GM18951 (cell line): ENCODE results near the gene PDE4D.

ENCODE experiments used
- POLR2A ChIP-seq: IDR thresholded peaks from 4 replicates; pipeline ENCODE4 v1.6.1; 2011; ENCODE audit warnings: mild to moderate bottlenecking; ENCODE audit not compliant: insufficient read length, insufficient read depth; ENCODE audit errors: extremely low read depth
- in situ Hi-C: fragments of 300-500 bp; cut with MboI; formaldehyde crosslinking; loops from one replicate; pipeline ENCODE4 v1.12.0; 2022; ENCODE audit warnings: low sequenced_read_pairs, mixed read lengths, inconsistent platforms; ENCODE audit not compliant: unreplicated experiment

The PDE4D gene

DNA sequence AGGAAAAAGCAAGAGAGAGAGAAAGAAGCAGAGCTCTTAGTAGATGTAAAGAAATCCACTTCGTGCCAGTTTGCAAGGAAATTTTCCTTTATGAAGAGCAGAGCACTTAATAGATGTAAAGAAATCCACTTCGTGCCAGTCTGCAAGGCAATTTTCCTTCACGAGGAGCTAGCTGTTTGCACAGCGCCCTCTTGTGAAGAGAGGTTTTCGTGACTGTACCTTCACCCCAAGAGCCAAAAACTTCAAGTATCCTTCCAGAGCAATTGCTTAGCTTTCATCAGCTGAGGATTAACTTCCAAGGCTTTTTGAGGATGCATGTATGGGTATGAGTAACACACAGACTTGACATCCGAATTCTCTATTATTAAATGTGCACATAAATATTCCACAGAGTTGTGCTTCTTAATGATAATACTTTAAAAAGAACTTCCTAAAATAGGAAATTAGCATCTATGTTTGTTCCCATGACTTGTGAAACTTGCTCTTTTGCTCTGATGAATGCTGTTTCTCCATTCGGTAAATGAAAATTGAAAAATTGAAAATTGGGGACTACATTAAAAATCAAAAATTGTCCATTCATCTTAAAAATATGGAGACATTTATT, 525.6 kb downstream of the PDE4D start:
- in situ Hi-C loops, result no loop called here
- no peak for TF ChIP-seq POLR2A

DNA sequence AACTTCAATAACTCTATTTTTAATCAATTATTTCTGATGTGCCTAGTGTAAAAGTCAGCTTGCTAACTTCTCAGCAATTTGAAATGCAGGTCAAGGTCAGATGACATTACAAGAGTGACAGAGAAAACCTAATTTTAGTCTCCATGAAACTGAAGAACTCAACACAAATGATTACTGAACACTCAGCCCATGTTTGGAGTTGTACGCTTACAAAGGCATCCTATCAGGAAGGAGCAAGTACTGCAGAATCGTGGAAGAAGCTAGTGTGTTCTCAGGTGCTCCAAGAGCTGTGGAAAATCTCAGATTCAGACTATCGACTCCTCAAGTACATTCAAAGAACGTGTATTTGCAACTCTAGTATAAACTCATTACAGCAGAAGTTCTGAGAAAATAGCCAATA, 526.7 kb downstream of the PDE4D start:
- in situ Hi-C loops, result no loop called here
- TF ChIP-seq POLR2A, result no peak

DNA sequence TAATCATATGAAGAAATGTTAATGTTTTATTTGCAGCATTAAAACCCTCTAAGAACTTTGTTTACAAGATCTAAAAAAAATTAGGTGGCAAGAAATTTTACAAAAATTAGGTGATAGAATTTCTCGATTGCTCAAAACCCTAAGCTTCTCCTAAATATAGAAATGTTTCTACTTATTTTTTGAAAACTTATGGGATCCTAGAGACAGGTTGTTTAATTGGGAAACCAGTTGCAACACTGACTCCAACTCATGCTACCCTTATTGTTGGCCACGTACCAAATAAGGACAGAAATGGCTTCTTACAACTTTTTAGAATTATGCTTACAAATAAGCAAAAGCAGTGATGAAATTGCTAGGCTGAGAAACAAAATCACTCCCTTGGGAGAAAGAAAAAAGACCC, 531.1 kb downstream of the PDE4D start:
- in situ Hi-C loops, result no loop called here

GRCh38 chr5:59361454-59361853, 532.1 kb downstream of the PDE4D start:
- in situ Hi-C loops, result no loop called here
- TF ChIP-seq POLR2A, result no peak

More for the DNA sequence above, 531.1 kb downstream of the PDE4D start:
- TF ChIP-seq POLR2A, result no peak

- in situ Hi-C loops, result no loop called here
- TF ChIP-seq POLR2A, result no peak
Observed at GRCh38 chr5:59360130-59360555, 533.4 kb downstream of the PDE4D start.

DNA sequence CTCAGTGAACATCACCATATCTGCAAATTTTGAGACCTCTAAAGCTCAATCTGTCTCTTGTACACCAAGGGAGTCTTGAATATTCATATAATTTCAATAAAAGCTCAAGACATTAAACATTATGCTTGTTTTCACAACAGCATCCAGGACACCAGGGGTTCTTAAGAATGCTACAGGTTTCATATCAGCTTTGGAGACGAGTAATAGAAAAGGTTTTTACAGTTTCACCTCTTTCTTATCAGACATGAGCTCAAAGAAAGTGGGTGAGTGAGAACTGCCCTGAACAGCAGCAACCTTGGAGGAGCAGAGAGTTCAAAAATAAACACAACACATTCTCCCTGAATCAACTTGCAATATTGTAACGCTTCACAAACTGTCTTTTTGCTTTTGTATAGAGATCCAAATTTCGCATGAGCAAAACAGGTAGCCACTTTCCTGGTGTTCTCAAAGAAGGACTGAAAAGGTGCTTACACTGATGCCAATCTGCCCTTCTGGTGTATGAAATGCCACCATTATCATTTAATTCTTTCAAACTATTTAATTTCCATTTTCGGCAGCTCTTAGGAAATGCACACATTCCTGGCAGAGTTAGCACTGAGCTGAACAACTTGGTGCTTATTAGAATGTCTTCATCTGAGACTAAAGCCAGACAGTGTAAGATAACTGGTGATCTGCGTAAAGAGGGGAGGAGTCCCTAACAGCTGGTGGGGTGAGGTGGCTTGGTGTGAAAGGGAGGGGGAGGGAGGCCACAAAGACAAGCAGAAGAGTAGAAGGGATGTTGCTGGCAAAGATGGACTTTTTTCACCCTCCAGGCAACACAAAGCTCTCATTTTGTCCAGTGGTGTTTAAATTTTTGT, 535.3 kb downstream of the PDE4D start:
- TF ChIP-seq POLR2A, result no peak
- in situ Hi-C loops, result no loop called here

DNA sequence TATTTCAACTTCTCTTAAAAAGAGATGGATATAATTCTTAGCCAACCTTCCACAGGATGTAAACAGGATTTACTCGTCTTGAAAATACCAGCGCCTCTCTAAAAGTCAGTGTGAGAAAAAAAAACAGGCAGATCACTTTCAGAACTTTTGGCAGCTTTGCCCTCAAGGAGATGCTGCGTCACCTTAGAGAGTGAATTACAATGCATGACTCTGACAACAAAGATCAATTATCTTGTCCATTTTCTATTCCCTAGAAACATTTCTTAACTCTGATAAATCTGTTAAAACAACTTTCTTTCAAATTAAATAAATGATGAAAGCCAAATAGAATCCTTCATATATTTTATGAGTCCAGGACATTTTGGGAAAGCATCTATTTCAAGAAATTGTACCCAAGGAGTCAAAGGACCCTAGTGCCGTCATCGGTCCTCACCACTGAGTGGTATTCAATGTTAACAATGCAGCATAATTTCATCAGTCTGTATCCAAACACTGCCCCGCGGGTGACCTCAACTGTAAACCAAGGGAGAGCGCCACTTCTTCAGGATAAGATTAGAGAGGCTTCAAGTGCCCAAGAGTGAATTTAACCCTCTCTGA, 536.0 kb downstream of the PDE4D start:
- in situ Hi-C loops, result no loop called here
- TF ChIP-seq POLR2A, result no peak

GRCh38 chr5:59356813-59357380, 536.6 kb downstream of the PDE4D start:
- TF ChIP-seq POLR2A, result no peak
- in situ Hi-C loops, result no loop called here

DNA sequence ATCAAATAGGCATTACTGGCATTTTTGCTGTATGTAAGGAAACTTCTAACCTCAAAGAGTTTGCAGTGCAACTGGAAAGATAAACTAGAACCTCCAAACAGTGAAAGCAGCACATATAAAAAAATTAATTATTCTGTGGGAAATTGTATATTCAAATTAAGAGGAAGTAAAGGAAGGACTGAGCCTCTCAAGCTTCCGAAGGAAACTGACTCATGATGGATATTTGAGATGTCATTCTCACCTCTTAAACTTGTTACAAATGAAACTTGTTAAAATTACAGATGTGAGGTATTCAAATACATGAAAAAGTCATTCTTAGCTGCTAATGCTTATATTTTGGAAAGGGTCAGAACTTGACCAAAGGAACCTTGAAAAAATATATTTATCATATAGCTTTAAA, 538.7 kb downstream of the PDE4D start:
- no peak for TF ChIP-seq POLR2A

DNA sequence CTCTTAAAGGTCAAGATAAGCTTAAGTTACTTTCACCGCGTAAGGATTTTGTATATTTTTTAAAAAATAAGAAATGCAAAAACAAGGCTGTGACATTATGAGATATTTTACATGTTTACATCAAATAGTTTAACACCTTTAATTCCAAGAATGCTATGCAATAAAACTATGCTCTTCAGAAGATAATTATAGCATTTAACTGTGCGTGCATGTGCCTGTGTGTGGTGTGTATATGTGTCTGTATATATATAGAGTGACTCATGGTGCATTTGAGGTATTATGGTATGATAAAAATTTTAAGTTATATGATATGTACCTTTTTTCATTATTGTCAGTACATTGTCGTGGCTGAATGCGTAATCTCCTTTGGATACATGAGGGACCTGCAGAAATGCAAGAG, 539.3 kb downstream of the PDE4D start:
- in situ Hi-C loops, result no loop called here
- no peak for TF ChIP-seq POLR2A

More for the DNA sequence above, 538.7 kb downstream of the PDE4D start:
- in situ Hi-C loops, result no loop called here

GRCh38 chr5:59351076-59351794, 542.3 kb downstream of the PDE4D start:
- in situ Hi-C loops, result no loop called here
- no peak for TF ChIP-seq POLR2A

DNA sequence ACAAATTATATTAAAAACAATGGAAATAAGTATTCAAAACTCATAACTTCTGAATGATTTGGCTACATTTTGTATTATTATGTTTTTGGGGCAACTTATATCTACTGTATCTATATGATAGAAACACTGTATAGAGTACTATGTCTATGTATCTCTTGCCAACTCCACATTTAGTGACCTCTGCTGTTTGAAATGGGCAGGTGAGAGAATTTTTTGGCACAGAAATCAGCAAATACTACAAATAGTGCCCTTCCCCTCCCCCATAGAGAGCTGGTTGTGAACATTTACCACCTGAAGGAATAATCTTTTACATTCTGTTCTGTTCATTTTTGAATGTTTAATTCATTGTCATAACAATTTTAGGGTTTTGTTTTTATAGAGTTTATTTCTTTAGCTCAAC, 545.3 kb downstream of the PDE4D start:
- in situ Hi-C loops, result no loop called here
- TF ChIP-seq POLR2A, result no peak

DNA sequence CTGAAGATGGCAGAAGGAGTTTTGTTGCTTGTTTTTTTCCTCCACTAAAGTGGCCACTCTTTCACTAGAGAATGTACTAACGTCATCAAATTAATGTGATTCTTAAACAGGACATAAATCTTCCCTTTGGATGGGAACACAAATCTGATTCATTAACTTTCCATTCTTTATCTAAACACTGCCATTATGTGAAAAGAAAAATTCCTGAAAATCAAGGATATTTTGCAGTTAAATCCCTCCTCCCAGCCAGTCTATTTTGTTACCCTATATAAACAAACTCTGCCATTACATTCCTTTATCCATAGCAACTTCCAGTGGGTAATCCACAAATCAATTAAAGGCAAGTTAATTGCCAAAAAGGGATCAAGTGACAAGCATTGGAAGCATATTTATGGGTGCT, 546.5 kb downstream of the PDE4D start:
- TF ChIP-seq POLR2A, result no peak
- in situ Hi-C loops, result no loop called here
